DND-41 (cell line): ENCODE data around the gene ZKSCAN5.

ENCODE experiments used
- ATAC-seq: fragments of 200-7000 bp; cut with Tn5 transposase; 3 replicates; pipeline ENCODE4 v1.9.1; 2021; ENCODE audit warnings: low read depth; ENCODE audit not compliant: insufficient read depth
- DNase-seq: peaks from one replicate; pipeline ENCODE4 v3.0.0-alpha.2; 2020
- H2AFZ ChIP-seq: 2 replicates; pipeline ENCODE4 v1.6.0; 2012; ENCODE audit warnings: low read depth, low read length
- H3K27ac ChIP-seq: 2 replicates; pipeline ENCODE4 v1.5.1; 2012; ENCODE audit warnings: low read length, inconsistent platforms
- H3K27me3 ChIP-seq: fragments of 200-600 bp; sonication (generic); 2 replicates; pipeline ENCODE4 v1.6.0; 2012; ENCODE audit warnings: low read length, mild to moderate bottlenecking, inconsistent platforms; ENCODE audit not compliant: insufficient read depth, poor library complexity
- H3K36me3 ChIP-seq: 2 replicates; pipeline ENCODE4 v1.5.1; 2012; ENCODE audit warnings: low read length, inconsistent platforms; ENCODE audit not compliant: insufficient read depth
- H3K4me1 ChIP-seq: 2 replicates; pipeline ENCODE4 v1.5.1; 2012; ENCODE audit warnings: mild to moderate bottlenecking, low read length; ENCODE audit not compliant: insufficient read depth
- H3K4me2 ChIP-seq: 2 replicates; pipeline ENCODE4 v1.6.0; 2012; ENCODE audit warnings: mild to moderate bottlenecking, moderate library complexity, low read length, inconsistent platforms; ENCODE audit not compliant: insufficient read depth
- H3K4me3 ChIP-seq, 2 experiments: fragments of 200-600 bp in 1 of 2; shearing (Covaris generic) in 1 of 2; 2 replicates each; pipeline ENCODE4 v1.5.1; 2012 to 2016; ENCODE audit warnings: inconsistent platforms in 2 of 2, low read length in 2 of 2, mild to moderate bottlenecking in 2 of 2, low read depth in 1 of 2, moderate library complexity in 1 of 2
- H3K79me2 ChIP-seq: 2 replicates; pipeline ENCODE4 v1.6.0; 2012; ENCODE audit warnings: low read length, inconsistent platforms; ENCODE audit not compliant: insufficient read depth
- H3K9ac ChIP-seq: 2 replicates; pipeline ENCODE4 v1.6.0; 2012; ENCODE audit warnings: low read depth, mild to moderate bottlenecking, inconsistent platforms, low read length, moderate library complexity
- H3K9me3 ChIP-seq: 2 replicates; pipeline ENCODE4 v1.5.1; 2012; ENCODE audit warnings: low read length, moderate library complexity, mild to moderate bottlenecking, inconsistent platforms; ENCODE audit not compliant: insufficient read depth, severe bottlenecking
- H4K20me1 ChIP-seq: 2 replicates; pipeline ENCODE4 v1.6.0; 2012; ENCODE audit warnings: low read length; ENCODE audit not compliant: insufficient read depth
- EZH2 ChIP-seq: IDR thresholded peaks from 3 replicates; pipeline ENCODE4 v1.6.1; 2012; ENCODE audit warnings: borderline replicate concordance, low read depth, mild to moderate bottlenecking, moderate library complexity, low read length, inconsistent platforms; ENCODE audit not compliant: severe bottlenecking
- TF ChIP-seq, protein P1 (sequence below): IDR thresholded peaks from 2 replicates; pipeline ENCODE4 v1.5.1; 2012; ENCODE audit warnings: borderline replicate concordance, low read length, moderate library complexity, mild to moderate bottlenecking; ENCODE audit not compliant: poor library complexity, severe bottlenecking; ENCODE audit errors: extremely low read depth

The ZKSCAN5 gene

DNA sequence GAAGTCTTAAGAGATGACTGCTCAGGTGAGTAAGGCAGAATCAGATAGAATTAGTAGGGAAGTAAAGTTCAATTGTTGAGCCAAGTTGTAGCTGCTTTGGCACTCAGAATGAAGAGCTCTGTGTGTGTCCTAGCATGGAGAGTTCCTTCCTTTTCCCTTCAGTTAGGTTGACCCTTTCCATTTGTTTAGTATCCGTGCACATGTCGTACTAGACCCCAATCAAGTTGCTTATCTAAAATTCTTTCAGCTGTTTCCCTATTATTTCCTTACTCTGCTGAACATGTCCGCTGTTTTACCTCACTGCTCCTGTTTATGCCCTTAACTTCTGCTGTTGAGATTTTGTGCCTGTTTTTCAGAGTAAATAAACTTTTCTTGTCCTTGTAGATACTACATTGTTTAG, 67.3 kb downstream of the ZKSCAN5 start:
- no peaks in the 10 kb centered on the region for H4K20me1 ChIP-seq
- ATAC-seq (no peak), DNase-seq (no peak)
- TF ChIP-seq EZH2, result no peak
- TF ChIP-seq, protein P1, sequence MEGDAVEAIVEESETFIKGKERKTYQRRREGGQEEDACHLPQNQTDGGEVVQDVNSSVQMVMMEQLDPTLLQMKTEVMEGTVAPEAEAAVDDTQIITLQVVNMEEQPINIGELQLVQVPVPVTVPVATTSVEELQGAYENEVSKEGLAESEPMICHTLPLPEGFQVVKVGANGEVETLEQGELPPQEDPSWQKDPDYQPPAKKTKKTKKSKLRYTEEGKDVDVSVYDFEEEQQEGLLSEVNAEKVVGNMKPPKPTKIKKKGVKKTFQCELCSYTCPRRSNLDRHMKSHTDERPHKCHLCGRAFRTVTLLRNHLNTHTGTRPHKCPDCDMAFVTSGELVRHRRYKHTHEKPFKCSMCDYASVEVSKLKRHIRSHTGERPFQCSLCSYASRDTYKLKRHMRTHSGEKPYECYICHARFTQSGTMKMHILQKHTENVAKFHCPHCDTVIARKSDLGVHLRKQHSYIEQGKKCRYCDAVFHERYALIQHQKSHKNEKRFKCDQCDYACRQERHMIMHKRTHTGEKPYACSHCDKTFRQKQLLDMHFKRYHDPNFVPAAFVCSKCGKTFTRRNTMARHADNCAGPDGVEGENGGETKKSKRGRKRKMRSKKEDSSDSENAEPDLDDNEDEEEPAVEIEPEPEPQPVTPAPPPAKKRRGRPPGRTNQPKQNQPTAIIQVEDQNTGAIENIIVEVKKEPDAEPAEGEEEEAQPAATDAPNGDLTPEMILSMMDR, result no peak
- H3K36me3 ChIP-seq, result peaks cover 55% of the 10 kb centered on the region
- no peak overlapping the region for H3K4me3 ChIP-seq
- no peak overlapping the region for H3K27ac ChIP-seq
- peaks cover 12% of the 10 kb centered on the region; the same call in 1 of the 2 replicates for H3K79me2 ChIP-seq
- H3K9me3 ChIP-seq, result no peaks in the 10 kb centered on the region
- no peak overlapping the region for H2AFZ ChIP-seq
- no peaks in the 10 kb centered on the region for H3K27me3 ChIP-seq
- no peaks in the 10 kb centered on the region for H3K4me1 ChIP-seq
- H3K9ac ChIP-seq, result no peak overlapping the region
- no peak overlapping the region for H3K4me2 ChIP-seq

DNA sequence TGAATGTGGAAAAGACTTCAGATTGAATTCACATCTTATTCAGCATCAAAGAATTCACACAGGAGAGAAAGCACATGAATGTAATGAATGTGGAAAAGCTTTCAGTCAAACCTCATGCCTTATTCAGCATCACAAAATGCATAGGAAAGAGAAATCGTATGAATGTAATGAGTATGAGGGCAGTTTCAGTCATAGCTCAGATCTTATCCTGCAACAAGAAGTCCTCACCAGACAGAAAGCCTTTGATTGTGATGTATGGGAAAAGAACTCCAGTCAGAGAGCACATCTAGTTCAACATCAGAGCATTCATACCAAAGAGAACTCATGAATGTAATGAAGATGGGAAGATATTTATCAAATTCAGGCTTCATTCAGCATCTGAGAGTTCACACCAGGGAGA, 68.8 kb downstream of the ZKSCAN5 start:
- peaks cover 50% of the 10 kb centered on the region for H3K36me3 ChIP-seq

DNA sequence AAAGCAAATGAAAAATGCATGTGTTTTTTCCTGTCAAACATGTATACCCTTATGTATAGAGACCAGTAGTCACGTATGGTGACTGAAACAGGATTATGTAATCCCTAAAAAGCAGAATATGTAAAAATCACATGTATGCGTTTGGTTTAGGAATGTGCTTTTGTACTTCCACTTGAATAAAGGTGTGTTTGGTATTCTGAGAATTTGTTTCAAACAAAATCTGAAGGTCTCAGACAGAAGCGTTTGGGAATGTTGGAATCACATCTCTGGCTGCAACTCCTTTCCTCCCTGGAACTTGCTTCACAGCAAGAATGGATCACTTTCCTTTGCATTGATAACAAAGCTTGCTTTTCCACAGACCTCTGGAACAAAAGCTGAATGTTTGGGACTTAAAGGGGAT, 71.8 kb downstream of the ZKSCAN5 start:
- Histone ChIP-seq H2AFZ (no peak overlapping the region), H3K27ac (no peak overlapping the region), H3K79me2 (no peaks in the 10 kb centered on the region), H3K4me3 (no peak overlapping the region), H4K20me1 (no peaks in the 10 kb centered on the region), H3K36me3 (peaks cover 28% of the 10 kb centered on the region), H3K27me3 (no peaks in the 10 kb centered on the region), H3K9me3 (no peaks in the 10 kb centered on the region), H3K9ac (no peak overlapping the region), H3K4me2 (no peak overlapping the region), H3K4me1 (no peaks in the 10 kb centered on the region)
- no peak for TF ChIP-seq EZH2
- TF ChIP-seq, protein P1, result no peak
- DNase-seq (no peak), ATAC-seq (no peak)

More for the DNA sequence above, 68.8 kb downstream of the ZKSCAN5 start:
- Histone ChIP-seq H3K27ac (no peak overlapping the region), H3K79me2 (peaks cover 5% of the 10 kb centered on the region; the same call in 1 of the 2 replicates), H3K27me3 (no peaks in the 10 kb centered on the region), H3K9me3 (no peaks in the 10 kb centered on the region), H4K20me1 (no peaks in the 10 kb centered on the region), H3K4me1 (no peaks in the 10 kb centered on the region), H2AFZ (no peak overlapping the region), H3K9ac (no peak overlapping the region), H3K4me2 (no peak overlapping the region), H3K4me3 (no peak overlapping the region)
- TF ChIP-seq, protein P1, result no peak
- no peak for TF ChIP-seq EZH2
- ATAC-seq (no peak), DNase-seq (no peak)
